Tibial artery (tissue), 4 donors: ENCODE data around the gene MYO9A.

Source experiments
- DNase-seq, 2 donors: peaks; one replicate each; pipeline ENCODE4 v3.0.0-alpha.2; 2019
- H3K27ac ChIP-seq, 2 donors: fragments of 200-600 bp; sonication (generic) in 1 of 2; 1 replicate in 1 of 2; 2 replicates in 1 of 2; pipeline ENCODE4 v1.5.1; 2018 to 2019; ENCODE audit warnings: mild to moderate bottlenecking in 1 of 2
- H3K27me3 ChIP-seq, 2 donors: fragments of 200-600 bp; sonication (generic) in 1 of 2; one replicate each; pipeline versions ENCODE4 v1.5.1 to v1.6.0; 2016 to 2019
- H3K36me3 ChIP-seq, 3 donors: fragments of 200-600 bp; sonication (generic) in 2 of 3; one replicate each; pipeline ENCODE4 v1.5.1; 2016 to 2019; ENCODE audit warnings: mild to moderate bottlenecking in 2 of 3
- H3K4me1 ChIP-seq, 4 donors: fragments of 200-600 bp; sonication (generic) in 2 of 4; 1 replicate in 3 of 4; 2 replicates in 1 of 4; pipeline ENCODE4 v1.5.1; 2016 to 2019
- H3K4me3 ChIP-seq, 2 donors: fragments of 200-600 bp; sonication (generic) in 1 of 2; 1 replicate in 1 of 2; 2 replicates in 1 of 2; pipeline ENCODE4 v1.5.1; 2018 to 2019; ENCODE audit warnings: mild to moderate bottlenecking in 2 of 2
- H3K9me3 ChIP-seq, 3 donors: fragments of 200-600 bp; sonication (generic) in 1 of 3; one replicate each; pipeline ENCODE4 v1.5.1; 2016 to 2019
- intact Hi-C: fragments of 100-400 bp; cut with DNase I; formaldehyde crosslinking; loops from one replicate; pipeline ENCODE4 v1.15.0; 2023; ENCODE audit warnings: low total_unique reads
- TF ChIP-seq, protein P1 (sequence below), 2 experiments: fragments of 200-600 bp in 1 of 2; fragments of 450-650 bp in 1 of 2; IDR thresholded peaks; one replicate each; pipeline ENCODE4 v1.5.1; 2017 to 2019; ENCODE audit warnings: antibody characterized with exemption in 2 of 2, mild to moderate bottlenecking in 1 of 2, moderate library complexity in 1 of 2

MYO9A gene

DNA sequence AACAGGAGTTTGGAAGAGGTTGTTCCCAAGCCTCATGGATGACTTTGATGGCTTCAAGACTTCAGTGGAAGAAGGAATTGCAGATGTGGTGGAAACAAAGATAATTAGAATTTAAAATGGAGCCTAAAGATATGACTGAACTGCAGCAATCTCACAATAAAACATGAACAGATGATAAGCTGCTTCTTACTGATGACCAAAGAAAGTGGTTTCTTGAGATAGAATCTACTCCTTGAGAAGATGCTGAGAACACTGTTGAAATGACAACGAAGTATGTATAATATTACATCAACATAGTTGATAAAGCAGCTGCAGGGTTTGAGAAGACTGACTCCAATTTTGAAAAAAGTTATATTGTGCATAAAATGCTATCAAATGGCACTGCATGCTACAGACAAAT is 21.2 kb downstream of the MYO9A start:
- H3K9me3 ChIP-seq = no peaks in the 10 kb centered on the region
- H3K27ac ChIP-seq = no peak overlapping the region
- intact Hi-C loops = no loop called here
- TF ChIP-seq, protein P1, sequence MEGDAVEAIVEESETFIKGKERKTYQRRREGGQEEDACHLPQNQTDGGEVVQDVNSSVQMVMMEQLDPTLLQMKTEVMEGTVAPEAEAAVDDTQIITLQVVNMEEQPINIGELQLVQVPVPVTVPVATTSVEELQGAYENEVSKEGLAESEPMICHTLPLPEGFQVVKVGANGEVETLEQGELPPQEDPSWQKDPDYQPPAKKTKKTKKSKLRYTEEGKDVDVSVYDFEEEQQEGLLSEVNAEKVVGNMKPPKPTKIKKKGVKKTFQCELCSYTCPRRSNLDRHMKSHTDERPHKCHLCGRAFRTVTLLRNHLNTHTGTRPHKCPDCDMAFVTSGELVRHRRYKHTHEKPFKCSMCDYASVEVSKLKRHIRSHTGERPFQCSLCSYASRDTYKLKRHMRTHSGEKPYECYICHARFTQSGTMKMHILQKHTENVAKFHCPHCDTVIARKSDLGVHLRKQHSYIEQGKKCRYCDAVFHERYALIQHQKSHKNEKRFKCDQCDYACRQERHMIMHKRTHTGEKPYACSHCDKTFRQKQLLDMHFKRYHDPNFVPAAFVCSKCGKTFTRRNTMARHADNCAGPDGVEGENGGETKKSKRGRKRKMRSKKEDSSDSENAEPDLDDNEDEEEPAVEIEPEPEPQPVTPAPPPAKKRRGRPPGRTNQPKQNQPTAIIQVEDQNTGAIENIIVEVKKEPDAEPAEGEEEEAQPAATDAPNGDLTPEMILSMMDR (IDR thresholded peaks at IDR 0.05) = no peak
- DNase-seq = no peak
- no peak overlapping the region for H3K4me3 ChIP-seq
- H3K4me1 ChIP-seq = peaks cover 0 to 6% (median 2%) of the 10 kb centered on the region in 4 donors
- peaks cover 0 to 4% (median 0%) of the 10 kb centered on the region in 3 donors for H3K36me3 ChIP-seq
- no peaks in the 10 kb centered on the region for H3K27me3 ChIP-seq

DNA sequence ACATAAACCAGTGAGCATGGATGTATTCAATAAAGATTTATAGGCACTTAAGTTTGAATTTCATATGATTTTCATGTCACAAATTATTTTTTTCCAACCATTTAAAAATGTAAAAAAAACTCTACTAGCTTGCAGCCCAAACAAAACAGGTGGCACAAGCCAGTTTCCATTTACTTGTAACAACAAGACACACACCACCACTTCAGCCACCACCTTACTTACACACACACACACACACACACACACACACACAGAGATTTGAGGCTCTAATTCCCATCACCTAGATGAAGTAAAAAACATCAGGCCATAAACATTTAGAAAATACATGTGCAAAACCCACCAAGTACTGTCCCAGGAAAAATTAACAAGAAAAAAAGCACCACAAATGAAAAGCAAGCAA is 25.3 kb downstream of the MYO9A start:
- H3K4me1 ChIP-seq = peaks cover 0 to 6% (median 2%) of the 10 kb centered on the region in 4 donors
- H3K27me3 ChIP-seq = no peaks in the 10 kb centered on the region
- no peak for DNase-seq
- no peaks in the 10 kb centered on the region for H3K9me3 ChIP-seq
- H3K36me3 ChIP-seq = peaks cover 0 to 4% (median 2%) of the 10 kb centered on the region in 3 donors
- H3K27ac ChIP-seq = no peak overlapping the region
- H3K4me3 ChIP-seq = no peak overlapping the region
- intact Hi-C loops = no loop called here
- TF ChIP-seq, protein P1 (IDR thresholded peaks at IDR 0.05) = no peak

DNA sequence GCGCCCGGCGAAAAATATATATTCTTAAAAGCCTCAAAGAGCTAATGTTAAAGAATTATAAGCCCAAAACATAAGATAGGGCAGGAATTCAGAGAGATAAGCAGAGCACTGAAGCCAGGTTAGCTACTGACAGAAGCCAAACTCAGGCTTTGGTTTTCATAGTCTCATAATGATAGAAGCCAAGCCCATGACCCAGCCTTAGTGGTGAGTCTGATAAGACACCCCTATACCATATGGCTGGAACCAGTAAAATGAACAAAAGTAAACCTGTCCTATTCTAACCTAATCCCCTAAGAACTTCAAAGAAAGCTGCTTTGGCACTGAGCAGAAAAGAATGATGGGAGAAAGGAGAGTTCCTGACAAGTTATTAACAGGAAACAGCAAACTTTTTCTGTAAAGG is 25.9 kb downstream of the MYO9A start:
- Histone ChIP-seq H3K4me3 (no peak overlapping the region), H3K36me3 (peaks cover 0 to 8% (median 4%) of the 10 kb centered on the region in 3 donors), H3K27me3 (no peaks in the 10 kb centered on the region), H3K27ac (no peak overlapping the region), H3K9me3 (no peaks in the 10 kb centered on the region), H3K4me1 (peaks cover 0 to 6% (median 2%) of the 10 kb centered on the region in 4 donors)
- intact Hi-C loops = no loop called here
- DNase-seq = no peak
- TF ChIP-seq, protein P1 (IDR thresholded peaks at IDR 0.05) = no peak

DNA sequence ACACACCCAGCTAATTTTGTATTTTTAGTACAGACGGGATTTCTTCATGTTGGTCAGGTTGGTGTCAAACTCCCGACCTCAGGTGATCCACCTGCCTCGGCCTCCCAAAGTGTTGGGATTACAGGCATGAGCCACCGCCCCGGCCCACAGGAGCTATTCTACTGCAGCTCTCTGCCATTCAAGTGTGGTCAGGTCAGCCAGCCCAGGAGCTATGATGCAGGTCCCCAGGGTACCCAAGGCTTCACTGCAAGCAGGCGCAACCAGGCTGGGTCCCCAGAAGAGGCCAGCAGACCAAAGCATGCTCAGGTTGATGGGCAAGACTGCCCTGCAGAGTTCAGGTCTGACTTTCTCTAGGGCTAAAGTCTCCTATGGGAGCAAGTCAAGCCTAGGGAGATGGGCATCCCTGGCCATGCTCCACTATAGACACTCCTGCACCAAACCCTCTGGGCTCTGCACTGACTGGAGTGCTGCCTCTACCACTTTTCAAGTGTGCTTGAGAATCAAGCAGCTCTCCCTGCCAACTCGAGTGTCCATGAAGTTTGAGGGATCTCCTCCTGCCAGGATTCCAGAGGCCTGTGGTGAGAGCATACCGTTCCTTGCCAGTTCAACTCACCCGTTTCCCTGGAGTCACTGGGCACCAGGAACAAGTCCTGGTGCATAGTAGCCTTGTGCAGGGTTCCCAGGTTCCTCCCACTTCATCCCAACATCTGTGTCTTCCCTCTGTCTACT is 30.9 kb downstream of the MYO9A start:
- Histone ChIP-seq H3K9me3 (no peaks in the 10 kb centered on the region), H3K36me3 (peaks cover 0 to 8% (median under 1%) of the 10 kb centered on the region in 3 donors), H3K4me1 (no peaks in the 10 kb centered on the region), H3K27ac (no peak overlapping the region), H3K4me3 (no peak overlapping the region), H3K27me3 (no peaks in the 10 kb centered on the region)
- DNase-seq = no peak
- TF ChIP-seq, protein P1 (IDR thresholded peaks at IDR 0.05) = no peak
- intact Hi-C loops = no loop called here

DNA sequence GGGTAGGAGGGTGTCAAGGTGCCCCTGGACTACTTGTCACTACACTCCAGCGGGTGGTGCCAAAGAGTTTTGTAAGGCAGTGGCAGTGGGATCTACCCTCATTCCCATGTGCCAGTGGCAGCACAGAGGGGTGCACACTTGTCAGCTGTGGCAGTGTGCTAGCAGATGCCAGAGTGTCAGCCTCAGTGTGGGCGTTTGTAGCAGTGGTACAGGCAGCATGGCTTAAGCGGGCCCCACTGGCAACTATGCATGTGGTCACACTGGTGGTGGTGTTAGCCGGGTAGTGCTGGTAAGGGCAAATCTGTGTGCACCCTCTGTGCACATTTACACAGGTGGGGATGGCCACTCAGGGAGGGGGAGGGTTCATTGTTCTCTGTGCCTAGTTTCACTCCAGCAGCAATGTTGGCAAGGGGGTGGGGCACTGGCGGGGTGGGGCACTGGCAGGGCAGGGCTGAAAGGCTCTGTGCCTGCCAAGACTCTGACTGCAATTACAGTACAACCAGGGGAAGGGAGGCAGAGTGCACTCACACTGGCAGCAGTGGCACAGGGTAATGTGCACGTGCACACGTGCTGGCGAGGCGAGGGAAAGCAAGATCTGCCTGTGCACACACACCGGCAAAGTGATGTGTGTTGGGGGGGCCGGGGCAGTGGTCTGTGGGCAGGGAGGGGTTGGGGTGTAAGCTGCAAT is 31.8 kb downstream of the MYO9A start:
- no peak for DNase-seq
- intact Hi-C loops = no loop called here
- no peaks in the 10 kb centered on the region for H3K27me3 ChIP-seq
- H3K9me3 ChIP-seq = no peaks in the 10 kb centered on the region
- H3K27ac ChIP-seq = no peak overlapping the region
- peaks cover 0 to 8% (median 0%) of the 10 kb centered on the region in 3 donors for H3K36me3 ChIP-seq
- H3K4me3 ChIP-seq = no peak overlapping the region
- H3K4me1 ChIP-seq = no peaks in the 10 kb centered on the region
- TF ChIP-seq, protein P1 (IDR thresholded peaks at IDR 0.05) = no peak
